HG03439 (cell line): Measurements from ENCODE around the gene PARD3B.

Experiments
- ATAC-seq: cut with Tn5 transposase; IDR thresholded peaks from one replicate; pipeline ENCODE4 v1.9.1; 2021; ENCODE audit warnings: mild to moderate bottlenecking, moderate library complexity; ENCODE audit not compliant: unreplicated experiment

Gene PARD3B

DNA sequence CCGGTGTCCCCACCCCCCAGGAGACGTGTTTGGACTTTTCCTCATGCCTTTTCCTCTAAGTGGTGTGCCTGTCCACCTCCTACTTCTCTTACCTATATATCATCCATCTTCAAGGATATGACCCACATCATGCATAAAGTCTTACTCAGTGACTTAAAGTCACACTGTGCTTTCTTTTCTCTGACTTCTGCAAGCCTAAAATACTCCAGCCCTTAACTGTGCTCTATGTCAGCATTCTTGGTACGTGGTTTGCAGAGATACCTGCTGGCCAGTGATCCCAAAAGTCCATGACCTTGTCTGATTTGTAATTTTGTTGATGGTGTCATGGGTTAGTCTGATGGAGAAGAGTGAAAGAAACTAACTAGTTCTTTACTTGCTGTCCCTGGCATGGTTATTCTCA is 743.4 kb downstream of the PARD3B start:
- ATAC-seq, result no peak

DNA sequence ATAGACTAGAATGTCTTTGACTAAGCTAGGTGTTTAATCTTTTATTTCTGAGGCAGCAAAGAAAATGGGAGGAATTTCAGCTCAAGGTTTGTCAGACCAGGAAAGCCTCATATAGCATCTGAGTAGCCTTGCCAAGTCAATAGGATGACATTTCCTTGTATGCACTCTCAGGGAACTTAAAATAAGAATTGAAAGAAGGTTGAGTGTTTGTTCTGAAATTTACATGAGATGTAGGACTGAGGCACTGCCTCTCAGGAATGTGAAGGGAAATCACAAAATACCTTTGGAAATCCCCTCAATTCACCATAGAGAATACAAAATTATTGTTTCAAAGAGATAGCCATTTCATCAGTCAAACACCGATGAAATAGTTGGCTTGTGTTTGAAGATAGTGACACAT is 745.0 kb downstream of the PARD3B start:
- ATAC-seq, result no peak

DNA sequence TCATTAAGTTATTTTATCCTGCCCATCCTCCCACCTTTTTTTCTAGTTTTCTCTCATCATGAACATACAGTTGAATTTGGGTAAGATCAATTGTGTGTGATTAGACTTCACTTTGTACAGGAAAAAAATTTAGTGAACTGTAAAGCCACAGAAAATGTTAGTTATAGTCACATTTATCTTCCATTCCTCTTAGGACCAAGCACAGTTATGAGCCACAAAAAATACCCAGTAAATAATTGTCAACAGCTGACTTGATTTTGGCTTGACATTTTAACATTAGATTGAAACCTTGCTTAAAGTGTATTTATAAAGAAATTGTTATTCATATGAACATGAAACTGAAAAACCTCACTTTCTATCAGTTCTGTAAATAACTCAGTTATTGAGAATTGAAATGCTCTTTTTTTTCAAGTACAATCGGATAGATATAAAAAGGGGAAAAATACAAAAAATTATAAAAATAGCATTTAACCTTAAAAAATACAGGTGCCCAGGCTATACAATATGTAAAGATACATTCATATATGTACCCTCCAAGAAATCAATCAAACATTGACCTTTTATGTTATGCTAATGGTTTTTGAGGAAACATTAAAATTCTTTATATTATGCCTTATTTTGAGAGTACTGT is 747.5 kb downstream of the PARD3B start:
- ATAC-seq, result no peak

DNA sequence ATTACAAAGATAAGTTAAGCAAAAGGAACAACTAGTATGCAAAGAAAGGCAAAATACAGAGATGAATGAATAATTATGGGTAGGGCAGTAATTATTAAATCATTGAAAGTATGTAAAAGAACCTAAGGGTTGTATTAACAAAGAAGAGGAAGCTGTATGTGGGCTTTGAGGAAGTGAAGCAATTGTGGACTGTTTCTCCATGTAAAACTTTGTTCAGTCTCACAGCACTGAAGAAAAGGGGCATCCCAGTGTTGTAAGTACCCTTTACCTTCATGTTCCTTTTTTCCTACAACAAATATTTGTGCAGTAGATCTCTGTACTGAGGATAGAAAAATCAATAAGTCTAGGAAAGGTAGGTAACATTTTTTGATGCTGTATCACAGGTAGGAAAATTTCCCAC is 748.3 kb downstream of the PARD3B start:
- no peak for ATAC-seq

DNA sequence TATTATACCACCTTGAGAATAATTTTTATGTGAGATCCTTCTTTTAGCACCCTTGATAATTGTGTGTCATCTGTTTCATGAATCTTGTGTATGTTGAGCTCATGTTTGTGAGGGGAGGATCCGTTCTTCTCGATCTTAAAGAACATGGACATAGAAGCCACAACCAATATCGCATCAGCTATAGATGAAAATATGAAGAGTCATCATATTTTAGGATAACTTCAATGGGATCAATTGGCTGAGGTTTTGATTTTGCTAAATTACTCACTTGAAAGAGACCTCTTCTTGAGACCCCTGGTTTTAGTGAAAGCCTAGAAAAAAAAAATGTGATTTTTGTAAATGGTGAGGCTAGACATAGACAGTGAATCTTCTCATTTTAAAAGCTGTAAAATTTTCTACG is 751.7 kb downstream of the PARD3B start:
- no peak for ATAC-seq

DNA sequence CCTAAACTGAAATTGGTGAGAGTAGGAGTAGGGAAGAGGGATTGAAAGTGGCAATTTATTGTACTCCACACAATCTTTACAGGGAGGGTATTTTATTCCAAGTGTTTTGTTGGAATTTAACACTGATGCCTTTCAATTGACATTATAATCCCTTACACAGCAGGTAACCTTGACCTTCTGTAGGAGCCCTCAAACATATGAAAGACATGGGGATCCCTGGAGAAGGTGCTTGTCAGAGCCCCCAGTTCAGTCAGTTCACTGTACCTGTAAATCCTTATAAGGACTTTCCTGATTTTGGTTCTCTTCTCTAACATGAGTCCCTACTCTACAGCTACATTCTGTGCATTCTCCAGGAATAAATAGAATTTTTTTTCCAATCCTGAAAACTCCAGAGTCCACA is 752.1 kb downstream of the PARD3B start:
- ATAC-seq, result no peak

DNA sequence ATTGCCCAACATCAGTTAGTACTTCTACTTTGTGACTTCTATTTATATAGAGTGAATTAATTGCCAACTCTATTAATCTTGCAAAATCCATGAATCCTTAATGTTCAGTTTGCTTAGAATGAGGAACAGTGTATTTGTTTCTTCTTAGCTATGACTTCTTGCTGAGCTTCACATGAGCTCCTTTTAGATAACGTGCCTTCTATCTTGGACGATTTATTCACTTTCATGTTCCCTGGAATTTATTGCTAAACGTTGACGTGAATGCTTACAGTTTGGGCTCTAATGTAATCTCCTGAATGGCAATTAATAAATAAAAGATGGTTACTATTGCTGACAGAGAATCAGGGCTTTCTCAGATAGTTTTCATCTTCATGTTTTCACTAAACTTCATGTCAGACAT is 752.6 kb downstream of the PARD3B start:
- no peak for ATAC-seq

DNA sequence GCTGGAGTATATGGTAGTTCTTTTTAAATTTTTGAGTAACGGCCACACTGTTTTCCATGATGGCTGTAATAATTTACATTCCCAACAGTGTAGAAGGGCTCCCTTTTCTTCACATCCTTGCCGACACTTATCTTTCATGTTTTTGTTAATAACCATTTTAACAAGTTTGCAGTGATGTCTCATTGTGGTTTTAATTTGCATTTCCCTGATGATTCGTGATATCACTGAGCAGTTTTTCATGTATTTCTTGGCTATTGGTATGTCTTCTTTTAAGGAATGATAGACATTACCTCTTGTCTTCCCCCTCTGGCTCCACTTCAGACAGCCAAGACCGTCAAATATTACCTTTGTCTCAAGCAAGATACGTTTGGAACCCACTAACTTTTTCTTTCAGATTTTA is 765.9 kb downstream of the PARD3B start:
- ATAC-seq, result no peak

DNA sequence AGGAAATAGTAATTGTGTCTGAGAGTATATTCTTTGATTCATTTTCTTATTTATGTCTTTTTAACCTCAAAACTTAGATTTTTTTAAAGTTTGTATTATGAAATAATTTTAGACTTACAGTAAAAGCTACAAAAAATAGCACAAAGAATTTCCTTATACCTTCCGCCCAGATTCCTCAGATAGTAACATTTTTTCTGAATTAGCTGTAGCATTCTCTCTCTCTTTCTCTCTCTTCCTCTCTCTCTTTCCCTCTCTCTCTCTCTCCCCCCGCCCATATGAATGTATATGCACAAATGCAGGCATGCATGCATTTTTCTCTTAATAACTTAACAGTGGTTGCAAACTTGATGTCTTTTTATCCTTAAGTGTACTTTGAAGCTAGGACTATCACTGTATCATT is 776.0 kb downstream of the PARD3B start:
- ATAC-seq, result no peak

DNA sequence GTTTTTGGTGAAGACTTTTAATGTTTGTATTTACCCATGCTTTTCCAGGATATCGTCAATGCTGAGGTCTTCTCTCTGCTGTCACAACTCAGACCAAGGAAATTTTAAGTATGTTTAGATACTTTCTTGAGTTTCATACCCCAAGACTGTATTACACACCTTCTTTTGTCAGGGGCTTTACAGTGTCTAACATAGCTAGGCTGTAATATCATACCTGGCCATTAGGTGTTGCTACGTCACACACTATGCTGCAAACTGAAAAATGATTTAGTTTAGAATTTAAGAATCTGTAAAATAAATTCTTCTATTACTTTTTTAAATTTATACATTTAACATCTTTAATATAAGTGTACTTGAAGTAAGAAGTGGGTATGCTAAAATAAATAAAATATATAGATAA is 778.7 kb downstream of the PARD3B start:
- ATAC-seq, result no peak

DNA sequence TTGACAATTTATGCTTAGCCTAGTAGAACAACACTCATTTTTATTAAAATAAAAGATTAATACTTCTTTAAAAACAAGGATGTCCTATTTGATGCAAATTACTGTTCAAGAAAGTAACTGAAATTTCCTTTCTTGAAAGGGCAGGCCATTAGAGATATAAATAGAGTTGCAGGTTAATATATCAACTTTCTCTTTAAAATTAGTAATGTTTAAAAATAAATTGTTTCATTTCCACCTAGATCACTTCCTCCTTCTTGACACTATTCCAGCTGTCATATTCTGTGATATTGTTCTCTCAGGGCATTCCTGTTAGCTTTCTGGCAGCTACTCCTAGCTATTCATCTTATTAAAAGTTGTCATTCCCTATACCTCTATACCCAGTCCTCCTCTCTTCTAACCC is 779.1 kb downstream of the PARD3B start:
- no peak for ATAC-seq

DNA sequence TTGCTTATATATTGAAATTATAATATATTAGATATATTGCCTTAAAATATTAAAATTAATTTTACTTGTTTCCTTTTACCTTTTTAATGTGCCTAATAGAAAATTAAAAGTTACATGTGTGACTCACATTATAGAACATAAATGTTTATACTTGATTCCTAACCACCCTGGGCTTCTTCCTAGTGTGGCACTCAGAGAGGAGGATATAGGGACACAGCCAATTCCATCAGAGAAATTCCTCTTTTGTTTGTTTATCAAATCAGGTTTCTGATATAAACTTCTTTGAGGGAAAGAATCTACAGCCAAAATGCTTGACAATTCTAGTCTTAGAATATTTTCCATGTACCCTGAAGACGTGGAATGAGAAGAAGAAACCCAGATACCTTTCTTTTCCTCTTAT is 788.1 kb downstream of the PARD3B start:
- ATAC-seq, result no peak

DNA sequence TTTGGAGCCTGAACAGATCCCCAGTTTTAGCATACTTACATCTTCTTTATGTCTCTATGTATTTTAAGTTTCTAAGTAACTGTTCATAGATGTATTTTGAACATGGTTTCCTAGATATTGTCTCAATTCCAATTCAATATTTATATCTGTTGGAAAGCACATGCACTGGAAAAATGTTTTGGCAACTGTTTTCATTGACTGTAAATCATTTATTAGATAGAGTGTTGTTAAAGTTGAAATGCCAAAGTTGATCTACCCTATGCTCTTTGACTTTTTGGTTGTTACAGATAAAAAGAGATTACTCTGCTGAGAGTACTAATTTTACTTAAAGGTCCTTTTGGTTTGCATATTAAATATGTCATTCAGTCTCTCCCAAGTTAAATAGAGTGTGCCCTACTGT is 792.0 kb downstream of the PARD3B start:
- ATAC-seq, result no peak

DNA sequence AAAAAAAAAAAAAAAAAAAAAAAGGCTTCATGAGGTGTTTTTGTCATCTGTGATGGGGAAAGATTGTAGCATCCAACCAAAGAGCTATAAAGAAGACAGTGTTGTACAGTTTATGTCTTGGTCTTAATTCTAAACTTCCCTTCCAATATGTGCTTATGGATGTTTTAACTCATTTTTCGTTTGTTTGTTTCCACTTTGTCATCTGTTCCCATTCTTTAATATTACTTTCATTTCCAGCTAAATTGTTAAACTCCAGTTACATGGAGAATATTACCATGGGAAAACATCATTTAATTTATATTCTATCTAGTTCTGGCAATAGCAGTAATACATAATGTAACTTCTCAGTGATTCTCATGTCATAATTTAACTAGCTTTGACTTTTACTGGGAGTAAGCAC is 792.9 kb downstream of the PARD3B start:
- ATAC-seq, result no peak

DNA sequence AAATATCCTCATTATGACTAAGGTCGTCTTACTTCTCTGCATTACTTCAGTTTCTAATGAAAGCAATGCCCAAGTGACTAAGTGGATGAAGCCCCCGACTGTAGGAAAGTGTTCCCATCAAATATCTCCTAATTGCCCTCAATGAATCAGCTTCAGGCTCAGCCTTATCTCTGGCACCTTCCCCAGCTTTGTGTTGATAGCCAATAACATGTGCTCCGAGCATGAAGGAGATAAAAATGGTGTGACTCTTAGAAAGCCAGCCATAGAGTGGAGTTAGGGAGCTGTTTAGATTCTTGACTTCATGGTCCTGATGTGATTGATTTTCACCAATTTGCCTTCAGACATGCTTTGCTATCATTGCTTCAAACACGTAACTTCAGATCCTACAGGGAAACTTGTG is 797.8 kb downstream of the PARD3B start:
- ATAC-seq, result no peak

DNA sequence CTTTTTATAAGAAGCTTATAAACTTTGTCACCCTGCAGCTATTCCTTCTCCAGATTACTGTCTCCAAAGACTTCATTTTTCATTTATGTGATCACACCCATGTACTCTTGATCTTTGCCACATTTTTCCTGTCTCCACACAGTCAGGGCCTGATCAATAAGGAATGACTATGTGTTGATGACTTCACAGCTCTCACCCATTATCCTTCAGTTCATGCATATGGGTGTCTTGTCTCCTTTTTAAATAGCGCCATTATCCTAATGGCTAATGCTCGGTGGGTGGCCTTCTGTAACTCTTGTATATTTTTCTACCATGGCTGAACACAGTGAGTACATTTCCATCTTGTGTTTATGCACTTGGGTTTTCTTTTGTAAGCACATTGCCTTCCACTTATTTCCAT is 801.4 kb downstream of the PARD3B start:
- no peak for ATAC-seq

DNA sequence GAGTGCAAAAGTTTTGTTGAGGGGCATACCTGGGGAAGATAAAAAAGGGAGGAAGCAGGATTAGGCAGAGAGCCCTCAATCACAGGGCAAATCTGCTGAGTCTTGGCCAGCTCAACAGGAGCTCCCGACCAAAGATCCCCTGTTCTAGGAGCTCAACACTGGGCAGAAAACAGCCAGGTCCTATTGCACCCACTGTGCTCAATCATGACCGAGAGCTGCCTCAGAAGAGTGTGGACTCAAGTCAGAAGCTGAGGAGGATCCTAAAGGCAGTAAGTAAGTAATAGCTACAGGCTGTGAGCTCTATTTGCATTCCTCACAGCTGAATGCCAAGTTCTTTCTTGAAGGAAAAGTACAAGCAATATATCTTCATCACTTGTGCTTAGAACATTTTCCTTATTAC is 802.6 kb downstream of the PARD3B start:
- ATAC-seq, result no peak

DNA sequence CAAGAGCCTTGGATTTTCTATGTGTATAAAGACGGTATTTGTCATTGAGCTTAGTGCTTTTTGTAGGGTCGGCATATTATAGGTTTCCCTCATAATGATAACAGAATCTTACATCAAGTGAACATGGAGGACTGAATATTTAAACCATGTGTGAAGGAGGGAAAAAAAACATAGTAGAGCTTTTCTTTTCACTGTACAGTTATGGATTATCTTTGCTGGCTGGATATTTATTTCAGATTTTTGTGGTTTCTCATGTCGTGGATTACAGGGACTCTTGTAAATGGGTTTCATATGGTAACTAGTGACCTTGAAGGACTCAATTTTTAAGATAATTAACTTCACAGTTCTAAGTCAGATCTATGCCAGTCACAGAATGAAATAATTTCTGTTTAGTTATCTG is 806.8 kb downstream of the PARD3B start:
- no peak for ATAC-seq

DNA sequence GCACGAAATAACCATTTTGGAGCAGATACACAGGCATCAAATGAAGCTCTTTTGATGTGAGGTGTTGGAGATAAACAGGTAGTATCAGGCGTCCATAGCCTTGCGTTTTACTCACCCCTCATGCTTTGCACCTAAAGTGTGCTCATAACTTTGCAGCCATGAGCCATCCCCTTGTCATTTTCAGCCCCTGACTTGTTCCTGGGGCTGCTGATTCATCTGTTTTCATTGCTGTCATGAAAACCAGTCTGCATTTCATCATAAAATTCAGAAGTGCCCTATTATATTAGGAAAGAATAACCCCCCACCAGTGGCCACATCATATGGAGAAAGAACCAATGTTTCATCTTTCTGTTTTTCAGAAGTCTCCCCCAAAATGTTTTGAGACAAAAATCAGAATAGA is 807.3 kb downstream of the PARD3B start:
- ATAC-seq, result no peak

DNA sequence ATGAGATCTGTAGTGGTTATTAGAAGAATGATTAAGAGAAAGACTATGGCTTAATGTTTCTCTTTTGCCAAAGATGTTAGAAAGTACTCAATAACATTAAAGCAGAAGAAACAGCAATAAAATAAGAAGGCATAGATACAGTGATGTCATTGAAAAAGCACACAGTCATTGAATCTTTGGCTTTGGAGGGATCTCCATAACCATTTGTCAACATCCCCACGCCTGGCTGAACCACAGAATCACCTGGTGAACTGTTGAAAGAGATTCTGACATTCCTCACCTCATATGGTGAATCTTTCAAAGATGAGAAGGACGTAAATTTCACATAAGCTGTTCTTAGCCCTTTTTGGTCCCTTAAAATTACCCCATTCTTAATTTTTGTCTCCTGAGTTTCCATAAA is 812.5 kb downstream of the PARD3B start:
- no peak for ATAC-seq

DNA sequence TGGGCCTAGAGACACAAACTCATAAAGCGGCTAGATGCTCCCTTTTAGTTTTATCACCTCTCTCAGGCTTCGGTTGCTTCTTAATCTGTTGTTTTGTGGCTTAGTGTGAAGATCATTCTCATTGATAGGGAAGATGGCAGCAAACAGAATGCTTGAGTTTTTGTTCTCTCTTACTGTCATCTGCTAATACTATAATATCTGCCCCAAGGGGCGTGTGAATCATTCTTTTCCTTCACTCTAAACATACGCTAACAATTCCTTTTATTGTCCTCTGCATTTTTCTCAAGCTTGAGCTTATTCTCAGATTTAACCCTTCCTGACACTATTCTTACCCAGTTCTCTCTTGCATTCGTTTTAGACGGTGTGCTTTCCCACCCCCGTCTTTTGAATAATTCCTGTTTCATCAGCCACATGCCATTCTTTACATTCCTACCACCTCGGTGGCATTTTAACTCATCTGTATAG is 813.1 kb downstream of the PARD3B start:
- no peak for ATAC-seq

DNA sequence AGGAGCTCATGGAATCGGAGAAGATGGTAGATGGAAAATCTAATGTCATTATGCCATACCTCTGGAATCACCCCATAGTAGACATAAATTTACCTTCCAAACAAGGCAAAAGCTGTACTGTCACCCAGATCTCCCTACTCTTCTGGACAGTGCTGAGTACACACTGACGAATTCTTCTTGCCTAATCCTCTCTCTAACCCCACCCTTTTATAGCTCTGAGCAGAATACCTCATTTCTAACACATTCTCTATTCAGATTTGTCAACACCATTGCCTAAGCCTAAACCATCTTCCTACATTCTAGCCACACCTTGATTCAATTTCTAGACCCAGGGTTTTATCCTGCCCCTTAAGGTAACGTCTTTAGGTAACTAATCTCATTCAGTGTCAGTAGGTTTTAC is 816.0 kb downstream of the PARD3B start:
- ATAC-seq, result no peak

DNA sequence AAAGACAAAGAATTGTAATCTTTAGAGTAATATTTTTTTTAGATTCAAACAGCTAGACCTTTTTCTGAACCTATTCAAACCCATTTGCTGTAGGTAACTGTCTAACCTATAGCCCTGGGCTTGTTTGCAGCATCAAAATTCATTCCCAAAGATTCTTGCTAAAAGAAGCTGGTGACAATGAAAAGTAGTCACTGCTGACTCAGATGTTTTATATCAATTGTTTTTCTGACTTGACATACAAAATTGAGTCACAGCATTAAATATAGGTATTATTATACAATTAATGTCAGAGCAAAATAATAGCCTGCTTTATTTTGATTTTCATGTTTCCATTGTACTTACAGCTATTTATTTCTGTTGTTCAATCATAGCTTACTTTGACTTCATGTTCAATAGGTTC is 816.7 kb downstream of the PARD3B start:
- no peak for ATAC-seq

DNA sequence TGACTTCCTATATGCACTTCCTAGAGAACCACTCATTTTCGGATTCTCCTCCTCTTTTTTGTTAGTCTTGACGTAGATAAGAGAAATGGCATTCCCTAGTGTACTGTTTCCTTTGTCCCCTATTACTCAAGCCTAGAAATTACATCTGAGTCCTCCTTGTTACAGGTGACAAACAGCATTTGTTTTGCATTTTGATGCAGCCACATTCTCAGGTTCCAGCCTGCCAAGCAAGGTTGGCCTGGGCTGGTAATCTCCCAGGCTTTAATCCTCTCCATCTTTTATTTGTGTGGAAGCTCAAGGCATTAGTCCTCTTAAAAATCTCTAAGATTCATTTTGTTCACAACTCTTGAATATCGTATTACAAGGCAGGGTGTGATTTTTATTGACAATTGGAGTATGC is 819.0 kb downstream of the PARD3B start:
- no peak for ATAC-seq
